AG09309 (cell line): ENCODE measurements around the gene TBXA2R.
A peak's percentile ranks its signal among the peaks of the same experiment; 100 is the strongest.

Experiments used
- DNase-seq: peaks from one replicate; pipeline ENCODE4 v3.0.0-alpha.2; 2010; ENCODE audit warnings: low read depth
- H3K4me3 ChIP-seq: 2 replicates; pipeline ENCODE4 v1.5.1; 2011; ENCODE audit warnings: mild to moderate bottlenecking, low read depth, low read length, moderate library complexity; ENCODE audit not compliant: control insufficient read depth
- TF ChIP-seq, protein P1 (sequence below): IDR thresholded peaks from 2 replicates; pipeline ENCODE4 v1.5.1; 2011; ENCODE audit warnings: mild to moderate bottlenecking, low read depth, low read length, inconsistent platforms; ENCODE audit not compliant: insufficient read depth, control insufficient read depth; ENCODE audit errors: missing control alignments

The TBXA2R gene

GRCh38 chr19:3606690-3607289 is at the start of gene TBXA2R:
TSS of gene TBXA2R (minus strand) at chr19:3606875. CDS start at chr19:3600634, 6,241 bp downstream.
- DNase-seq: no peak
- H3K4me3 ChIP-seq: peak within 1 kb of the TSS; percentile 44
- TF ChIP-seq, protein P1, sequence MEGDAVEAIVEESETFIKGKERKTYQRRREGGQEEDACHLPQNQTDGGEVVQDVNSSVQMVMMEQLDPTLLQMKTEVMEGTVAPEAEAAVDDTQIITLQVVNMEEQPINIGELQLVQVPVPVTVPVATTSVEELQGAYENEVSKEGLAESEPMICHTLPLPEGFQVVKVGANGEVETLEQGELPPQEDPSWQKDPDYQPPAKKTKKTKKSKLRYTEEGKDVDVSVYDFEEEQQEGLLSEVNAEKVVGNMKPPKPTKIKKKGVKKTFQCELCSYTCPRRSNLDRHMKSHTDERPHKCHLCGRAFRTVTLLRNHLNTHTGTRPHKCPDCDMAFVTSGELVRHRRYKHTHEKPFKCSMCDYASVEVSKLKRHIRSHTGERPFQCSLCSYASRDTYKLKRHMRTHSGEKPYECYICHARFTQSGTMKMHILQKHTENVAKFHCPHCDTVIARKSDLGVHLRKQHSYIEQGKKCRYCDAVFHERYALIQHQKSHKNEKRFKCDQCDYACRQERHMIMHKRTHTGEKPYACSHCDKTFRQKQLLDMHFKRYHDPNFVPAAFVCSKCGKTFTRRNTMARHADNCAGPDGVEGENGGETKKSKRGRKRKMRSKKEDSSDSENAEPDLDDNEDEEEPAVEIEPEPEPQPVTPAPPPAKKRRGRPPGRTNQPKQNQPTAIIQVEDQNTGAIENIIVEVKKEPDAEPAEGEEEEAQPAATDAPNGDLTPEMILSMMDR: no peak

DNA sequence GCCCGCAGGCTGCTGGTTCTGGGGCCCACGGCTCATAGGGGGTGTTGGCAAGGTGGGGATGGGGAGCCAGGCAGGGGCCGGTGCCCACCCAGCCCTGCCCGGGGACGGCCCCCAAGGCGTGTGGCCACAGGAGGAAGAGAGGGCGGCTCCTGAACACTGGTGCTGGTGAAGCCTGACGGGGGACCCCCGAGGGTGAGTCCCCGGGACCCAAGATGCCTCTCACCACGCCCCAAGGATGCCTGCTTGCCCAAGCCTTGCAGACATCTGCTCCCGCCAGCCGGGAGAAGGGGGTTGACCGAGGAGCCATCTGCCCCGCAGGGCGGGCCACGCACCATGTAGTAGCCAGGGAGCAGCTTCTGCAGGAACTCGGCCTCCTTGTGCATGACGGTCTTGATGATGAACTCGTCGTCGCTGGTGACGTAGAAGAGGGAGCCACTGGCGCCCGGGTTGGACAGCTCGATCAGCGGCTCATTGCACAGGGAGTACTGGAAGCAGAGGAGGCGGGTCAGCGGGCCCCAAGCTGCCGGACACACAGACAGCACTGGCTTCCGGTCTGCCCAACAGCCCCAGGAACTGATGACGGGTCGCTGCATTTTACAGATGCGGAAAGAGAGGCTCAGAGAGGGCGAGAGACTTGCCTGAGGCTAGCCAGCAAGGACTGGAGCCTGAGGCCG is 49.5 kb upstream of the TBXA2R start:
- DNase-seq: no peak
- H3K4me3 ChIP-seq: no peak overlapping the region
- TF ChIP-seq, protein P1: no peak

- DNase-seq: peak; percentile 71
- H3K4me3 ChIP-seq: no peak overlapping the region
- TF ChIP-seq, protein P1: no peak
Measured at GRCh38 chr19:3655402-3656072, 48.9 kb upstream of the TBXA2R start.

DNA sequence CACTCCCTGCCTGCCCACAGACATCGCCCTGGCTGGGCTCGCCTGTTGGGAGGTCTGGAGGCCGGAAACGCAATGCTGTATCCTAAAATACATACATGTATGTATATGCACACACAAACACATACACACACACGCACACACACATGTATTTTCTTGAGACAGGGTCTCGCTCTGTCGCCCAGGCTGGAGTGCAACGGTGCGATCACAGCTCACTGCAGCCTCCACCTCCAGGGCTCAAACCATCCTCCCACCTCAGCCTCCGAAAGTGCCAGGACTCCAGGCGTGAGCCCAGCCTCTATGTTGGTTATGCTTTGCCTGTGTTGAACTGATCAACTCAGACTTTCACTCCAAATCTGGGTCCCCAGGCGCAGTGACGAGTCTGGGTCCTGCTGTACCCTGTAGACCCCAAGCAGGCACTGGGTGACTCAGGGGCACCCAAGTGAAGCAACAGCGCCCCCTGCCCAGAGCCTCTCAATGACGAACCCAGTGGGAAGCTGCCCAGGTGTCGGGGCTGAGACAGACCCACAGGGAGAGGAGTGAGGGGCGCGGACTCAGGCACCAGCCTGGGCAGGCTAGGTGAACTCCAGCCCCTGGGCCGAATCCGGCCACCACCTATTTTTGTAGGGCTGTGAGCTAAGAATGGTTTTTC is 47.3 kb upstream of the TBXA2R start:
- DNase-seq: no peak
- TF ChIP-seq, protein P1: peak; percentile 22
- H3K4me3 ChIP-seq: no peak overlapping the region

DNA sequence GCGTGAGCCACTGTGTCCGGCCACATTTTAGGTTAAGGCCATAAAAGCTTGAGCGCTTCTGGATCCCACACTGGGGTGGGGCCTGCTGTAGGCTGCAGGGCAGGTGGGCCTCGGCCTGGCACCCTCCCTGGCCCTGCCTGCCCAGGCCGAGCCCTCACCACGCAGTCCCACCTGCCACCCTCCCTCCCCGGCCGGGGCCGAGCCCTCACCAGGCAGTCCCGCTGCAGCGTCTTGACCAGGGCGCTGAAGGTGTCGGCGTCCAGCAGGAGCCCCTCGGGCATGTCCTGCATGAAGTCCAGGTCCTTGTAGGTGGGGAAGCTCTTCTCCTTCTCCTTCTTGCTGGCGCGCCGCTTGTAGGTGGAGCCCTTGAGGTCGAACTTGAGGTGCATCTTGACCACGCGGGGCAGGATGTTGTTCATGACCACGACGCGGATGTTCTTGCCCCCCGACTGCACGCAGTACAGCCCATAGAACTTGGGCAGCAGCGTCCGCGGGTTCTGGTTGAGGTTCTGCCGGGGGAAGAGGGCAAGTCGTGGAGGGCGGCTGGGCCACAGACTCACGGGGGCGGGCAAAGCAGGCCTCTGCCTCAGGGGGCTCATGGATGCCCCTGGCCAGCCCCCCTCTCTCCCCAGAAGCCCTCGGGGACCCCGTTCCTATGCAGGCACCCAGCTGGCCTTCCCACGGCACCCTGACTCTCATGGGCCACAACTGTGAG is 46.6 kb upstream of the TBXA2R start:
- no peak overlapping the region for H3K4me3 ChIP-seq
- DNase-seq: no peak
- TF ChIP-seq, protein P1: no peak

GRCh38 chr19:3652422-3652821 is 45.7 kb upstream of the TBXA2R start:
- H3K4me3 ChIP-seq: no peak overlapping the region
- TF ChIP-seq, protein P1: no peak

More at GRCh38 chr19:3652422-3652821, 45.7 kb upstream of the TBXA2R start:
- DNase-seq: no peak
